G401 (cell line): Measurements from ENCODE around the gene RBM18. TPM values are rescaled to one million over a fixed set of nuclear protein-coding genes. Genes with fewer than 3 reads are reported as not detected.

Source experiments
- DNase-seq: peaks from one replicate; pipeline ENCODE4 v3.0.0-alpha.2; 2015; ENCODE audit warnings: low spot score
- in situ Hi-C: cut with HindIII; loops from 2 replicates; pipeline ENCODE4 v1.10.0; 2016; ENCODE audit warnings: low sequenced_read_pairs, mixed read lengths
- total RNA-seq: library from RNA; depleted of rRNA; stranded (reverse); fragments of >200 nt; shearing (Covaris generic); gene quantifications from 2 replicates; pipeline ENCODE4 v1.2.3, GENCODE V29; 2014

Gene RBM18
- total RNA-seq, 1 experiment from 2014 or later: 22.4 TPM

DNA sequence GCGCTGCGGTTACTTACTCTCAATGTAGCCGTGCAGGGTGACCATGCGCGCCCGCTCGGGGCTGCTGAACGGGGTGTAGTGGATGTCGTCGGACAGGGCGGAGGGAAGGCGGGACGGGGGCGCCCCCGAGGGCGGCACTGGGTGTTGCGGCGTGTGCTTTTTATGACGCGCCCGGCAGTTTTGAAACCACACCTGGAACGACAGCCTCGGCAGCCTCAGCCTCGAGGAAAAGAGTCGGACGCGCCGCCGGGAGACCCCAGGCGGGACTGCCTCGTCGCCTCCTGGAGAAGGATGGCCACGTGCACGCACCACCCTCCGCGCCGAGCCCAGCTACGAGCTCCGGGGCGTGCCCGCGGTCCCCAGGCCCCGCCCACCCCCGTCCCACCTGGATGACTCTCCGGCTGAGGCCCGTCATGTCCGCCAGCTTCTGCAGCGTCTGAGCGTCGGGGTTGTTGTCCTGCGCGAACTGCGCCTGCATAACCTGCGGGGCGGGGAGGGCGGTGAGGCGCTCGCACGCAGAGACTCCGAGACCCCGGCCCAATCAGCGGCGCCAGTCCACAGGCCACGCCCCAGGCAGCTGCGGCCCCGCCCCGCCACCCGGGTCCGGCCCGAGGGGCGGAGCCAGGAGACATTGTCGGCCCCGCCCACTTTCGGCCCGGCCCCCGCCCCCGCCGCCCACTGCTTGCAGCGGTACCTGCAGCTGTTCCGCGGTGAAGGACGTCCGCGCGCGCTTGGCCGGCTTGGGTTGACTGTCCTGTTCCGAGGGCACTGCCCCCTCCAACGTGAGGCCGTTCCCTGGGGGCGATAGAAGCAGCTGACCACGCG, 50.8 kb downstream of the RBM18 start:
- in situ Hi-C loops: no loop called here
- DNase-seq: no peak

DNA sequence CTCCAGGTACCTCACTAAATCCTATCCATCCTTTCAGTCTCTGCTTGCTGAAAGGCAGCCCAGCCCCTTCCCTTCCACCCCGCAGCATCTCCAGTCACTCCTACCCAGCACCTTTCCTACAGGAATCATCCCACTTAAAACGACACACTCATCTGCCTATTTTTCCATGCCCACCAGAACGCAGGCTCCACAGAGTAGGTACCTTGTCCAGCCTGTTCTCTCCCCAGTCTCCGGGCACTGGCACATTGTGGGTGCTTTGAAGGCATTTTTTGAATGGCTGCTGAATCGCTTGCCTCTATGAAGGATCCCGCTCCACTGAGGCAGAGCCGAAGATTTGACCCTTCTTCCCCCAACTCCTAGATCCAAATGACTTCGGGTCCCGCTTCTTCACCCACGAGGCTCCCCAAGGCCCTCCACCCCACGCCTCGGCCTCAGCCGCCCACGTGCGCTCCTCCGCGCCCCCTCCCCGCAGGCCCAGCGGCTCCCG, 51.5 kb downstream of the RBM18 start:
- no peak for DNase-seq
- in situ Hi-C loops: no loop called here

DNA sequence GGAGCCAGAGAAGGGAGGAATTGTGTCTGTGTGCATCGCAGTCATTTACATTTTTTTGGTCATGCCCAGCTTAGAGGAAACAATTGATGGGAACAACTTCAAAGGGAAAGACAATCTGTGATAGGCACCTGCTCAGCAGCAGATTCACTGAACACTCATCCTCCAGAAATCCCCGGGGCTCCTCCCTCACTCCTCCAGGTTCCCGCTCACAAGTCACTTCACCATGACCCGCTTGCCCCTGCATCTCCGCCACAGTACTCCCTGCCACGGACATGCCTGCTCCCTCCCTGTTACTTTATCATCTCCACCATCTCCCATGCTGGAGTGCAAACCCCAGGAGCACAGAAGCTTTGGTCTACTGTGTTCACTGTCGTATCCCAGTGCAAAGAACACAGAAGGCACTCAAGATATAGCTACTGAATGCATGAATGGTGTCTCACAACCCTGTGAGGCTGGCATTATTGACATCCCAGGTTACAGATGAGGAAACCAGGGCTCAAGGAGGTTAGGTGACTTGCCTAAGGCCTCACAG, 52.1 kb downstream of the RBM18 start:
- DNase-seq: no peak
- in situ Hi-C loops: no loop called here

DNA sequence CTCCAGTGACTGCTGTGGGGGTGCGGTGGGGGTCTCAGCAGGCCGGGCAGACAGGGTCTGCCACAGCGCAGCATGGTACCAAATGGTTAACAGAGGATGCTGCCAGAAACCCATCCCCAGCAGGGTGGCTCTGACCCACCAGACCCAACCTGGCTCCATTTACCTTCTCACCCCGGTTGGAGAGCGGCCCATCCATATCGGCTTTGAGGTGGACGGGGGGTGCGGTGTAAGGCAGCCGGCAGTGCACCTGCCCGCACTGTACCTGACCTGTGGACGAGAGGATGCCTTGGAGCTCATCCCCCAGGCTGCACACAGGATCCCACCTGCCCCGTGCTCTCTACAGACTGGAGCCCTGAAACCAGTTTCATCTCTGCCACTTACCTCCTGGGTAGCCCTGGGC, 55.2 kb downstream of the RBM18 start:
- in situ Hi-C loops: no loop called here
- no peak for DNase-seq

DNA sequence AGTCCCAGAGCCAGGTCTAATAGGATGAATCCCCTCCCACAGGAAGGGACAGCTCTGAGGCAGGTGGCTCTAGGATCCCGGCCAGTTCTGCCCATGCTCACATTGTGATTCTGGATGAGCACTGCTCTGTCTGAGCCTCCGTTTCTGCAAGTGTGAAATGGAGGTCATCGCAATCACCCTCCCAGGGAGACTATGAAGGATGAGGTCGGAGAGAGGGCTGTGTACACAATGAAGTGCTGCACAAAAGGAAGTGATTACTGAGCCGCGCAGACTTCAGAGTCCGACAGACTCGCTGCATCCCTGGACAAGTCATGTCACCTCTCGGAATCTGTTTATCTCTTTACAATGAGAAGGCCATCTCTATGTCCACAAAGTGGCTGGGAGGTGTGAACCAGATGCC, 57.5 kb downstream of the RBM18 start:
- in situ Hi-C loops: no loop called here
- no peak for DNase-seq

DNA sequence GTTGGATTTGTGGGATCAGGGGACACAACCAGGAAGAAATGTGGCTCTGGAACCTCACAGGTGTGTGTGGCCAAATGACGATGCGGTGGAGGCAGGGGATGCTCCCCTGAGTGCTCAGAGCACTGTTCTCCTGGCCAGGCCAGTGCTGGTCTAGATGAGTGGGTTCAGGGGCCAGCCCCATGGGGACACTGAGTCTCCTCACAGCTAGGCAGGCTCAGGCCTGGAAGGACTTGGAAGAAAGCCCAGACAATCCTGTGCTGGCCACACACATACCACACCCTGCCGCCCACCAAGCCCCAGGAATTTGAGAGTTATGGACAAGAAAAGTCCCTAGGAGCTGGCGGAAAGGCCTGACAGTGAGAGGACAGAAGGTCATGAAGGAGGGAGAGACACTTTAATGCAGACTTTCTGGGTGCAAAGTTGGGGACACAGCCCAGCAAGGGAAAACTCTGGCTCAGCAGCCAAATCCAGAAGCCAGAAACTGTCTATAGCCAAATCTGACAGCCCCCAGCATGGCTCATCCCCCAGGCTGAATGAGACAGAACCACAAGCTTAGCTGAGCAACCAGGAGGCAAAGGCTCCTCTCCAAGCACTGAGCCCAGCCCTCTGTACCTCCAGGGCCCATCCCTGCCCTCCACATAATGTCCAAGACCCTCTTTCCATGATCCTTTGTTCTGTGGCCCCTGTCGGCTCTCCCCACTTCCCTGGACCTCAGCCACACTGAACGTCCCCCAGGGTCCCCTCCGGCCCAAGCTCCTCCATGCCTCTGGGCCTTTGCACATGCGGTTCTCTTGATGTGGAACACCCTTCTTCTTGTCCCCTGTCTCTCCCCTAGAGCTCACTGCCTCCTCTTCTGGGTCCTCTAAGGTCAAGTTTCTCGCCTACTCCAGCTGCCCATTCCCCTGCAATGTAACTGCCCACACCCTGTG, 58.3 kb downstream of the RBM18 start:
- in situ Hi-C loops: no loop called here
- DNase-seq: no peak

DNA sequence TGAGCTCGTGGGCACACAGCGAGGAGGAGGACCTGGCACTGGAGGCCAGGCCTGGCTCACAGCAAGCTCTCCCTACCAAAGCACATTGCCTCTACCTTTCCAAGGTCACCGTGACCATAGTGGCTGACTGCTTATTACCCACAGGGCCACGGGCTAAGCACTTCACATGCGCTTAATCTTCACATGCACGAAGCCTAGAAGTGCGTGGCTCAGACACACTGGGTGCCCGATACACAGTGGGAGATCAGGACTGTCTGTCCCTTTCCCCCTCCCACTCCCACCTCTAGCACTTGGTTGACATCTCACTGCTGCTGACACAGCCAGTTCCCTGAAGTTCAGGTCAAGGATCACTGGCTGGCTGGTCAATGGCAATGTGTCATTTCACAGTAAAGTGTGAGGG, 59.5 kb downstream of the RBM18 start:
- DNase-seq: no peak
- in situ Hi-C loops: no loop called here

DNA sequence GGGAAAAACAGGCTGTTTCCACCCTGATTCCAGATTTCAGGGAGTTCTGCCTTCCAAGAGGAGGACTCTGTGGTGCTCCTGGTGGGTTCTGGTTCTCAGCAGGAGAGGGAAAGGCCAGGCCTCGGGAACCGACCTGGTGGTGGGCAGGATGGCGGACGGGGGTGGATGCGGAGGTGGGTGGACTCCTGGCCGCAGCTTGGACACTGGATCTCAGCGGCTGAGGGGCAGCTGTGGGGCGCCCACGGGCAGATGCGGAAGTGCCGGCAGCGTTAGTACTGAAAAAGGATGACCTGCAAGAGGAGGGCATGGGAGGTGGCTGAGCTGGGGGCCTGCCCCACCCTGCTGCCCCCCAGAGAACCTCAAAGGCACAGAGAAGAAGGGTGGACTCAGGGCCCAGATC, 60.1 kb downstream of the RBM18 start:
- in situ Hi-C loops: no loop called here
- no peak for DNase-seq

DNA sequence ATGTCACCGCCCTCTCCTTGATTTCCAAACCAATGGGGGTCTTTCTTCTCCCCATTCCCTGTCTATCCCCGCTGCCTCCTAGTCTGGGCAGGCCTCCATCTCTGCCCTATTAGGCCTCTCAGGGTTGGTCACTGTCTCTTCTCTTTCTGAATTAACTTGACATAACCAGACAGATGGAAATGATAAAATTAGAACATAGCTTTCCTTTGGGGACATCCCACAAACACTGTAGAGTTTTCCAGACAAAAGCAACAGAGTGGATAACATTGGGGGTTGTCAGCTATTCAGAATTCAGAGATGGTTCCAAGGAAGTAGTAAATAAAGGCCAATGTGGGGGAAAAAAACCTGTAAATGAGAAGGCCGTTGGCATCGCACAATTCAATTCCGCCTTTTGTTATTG, 60.6 kb downstream of the RBM18 start:
- in situ Hi-C loops: no loop called here
- no peak for DNase-seq

DNA sequence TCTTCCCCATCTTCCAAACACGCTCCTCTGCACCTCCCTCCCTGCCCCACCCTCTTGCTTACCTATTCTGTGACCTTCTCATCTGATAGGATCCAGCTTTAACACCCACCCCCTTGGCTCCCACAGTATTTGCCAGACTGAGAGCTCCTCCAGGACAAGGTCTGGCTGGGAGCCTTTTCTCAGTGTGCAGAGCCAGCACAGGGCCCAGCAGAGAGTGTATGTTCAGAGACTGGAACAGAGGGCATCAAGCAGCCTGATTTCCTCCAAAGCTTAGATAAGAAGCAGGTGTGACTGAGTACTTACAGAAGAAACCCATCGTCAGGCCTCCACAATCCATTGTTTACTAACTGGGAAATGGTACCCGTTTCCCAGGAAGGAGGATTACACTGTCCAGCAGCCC, 62.5 kb downstream of the RBM18 start:
- DNase-seq: no peak
- in situ Hi-C loops: no loop called here

DNA sequence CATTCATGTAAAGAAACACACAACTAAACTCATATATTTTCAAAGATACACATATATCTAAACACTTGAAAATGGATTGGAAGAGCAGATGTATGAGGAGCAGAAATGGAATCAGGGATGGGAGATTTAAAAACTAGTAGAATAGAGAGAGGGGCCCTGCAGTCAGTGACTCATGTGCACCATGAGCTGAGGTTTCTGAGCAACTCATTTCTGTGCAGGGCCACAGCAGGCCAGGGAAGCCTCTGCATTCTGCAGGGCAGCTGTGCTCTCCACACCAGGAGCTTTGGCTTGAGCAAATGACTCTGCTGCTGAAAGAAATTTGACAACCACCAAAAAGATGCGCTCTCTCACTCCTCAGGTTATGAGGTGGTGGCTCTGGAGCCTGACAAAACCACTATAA, 63.0 kb downstream of the RBM18 start:
- no peak for DNase-seq
- in situ Hi-C loops: no loop called here

DNA sequence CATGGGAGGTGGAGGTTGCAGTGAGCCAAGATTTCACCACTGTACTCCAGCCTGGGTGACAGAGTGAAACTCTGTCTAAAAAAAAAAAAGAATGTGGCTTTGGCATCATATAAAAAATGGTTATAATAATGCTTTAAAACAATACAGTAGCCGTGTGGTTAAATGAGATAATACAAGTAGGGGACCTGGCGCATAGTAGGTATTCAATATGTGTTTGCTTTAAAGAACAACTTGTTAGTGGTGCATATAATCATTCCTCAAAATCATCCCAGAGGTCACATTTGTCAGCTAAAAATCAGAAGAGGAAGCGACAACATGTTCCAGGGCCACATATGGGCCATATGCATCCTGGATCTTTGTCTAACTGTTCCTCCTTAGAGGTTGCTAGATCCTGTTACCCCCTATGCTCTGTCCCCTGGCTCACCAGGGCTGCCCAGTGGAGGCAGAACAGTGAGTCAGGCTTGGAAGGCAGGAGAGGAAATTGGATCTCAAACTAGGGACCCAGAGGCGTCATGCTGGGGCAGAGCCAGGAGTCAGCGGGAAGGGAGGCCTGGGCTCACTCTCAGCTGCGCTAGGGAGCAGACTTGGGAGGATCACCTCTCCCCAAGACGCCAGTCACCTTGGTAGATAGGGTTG, 63.6 kb downstream of the RBM18 start:
- in situ Hi-C loops: no loop called here

DNA sequence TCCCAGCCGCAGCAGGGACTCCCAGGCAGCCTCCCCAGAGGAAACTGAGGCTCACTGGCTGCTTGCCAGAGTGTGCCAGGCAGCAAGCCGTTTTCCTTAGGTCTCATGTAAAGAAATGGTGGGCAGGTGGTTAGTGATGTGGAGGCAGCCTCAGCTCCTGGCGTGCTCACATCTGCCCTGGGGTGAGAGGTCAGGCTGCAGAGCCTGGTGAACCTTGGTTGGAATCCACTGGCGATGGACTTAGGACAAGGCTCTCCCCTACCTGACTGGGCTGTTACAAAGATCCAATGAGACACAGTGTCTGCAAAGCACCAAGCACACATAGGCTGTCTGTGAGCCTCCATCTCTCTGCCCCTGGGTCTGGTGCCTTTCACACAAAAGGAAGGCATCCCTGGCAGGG, 66.8 kb downstream of the RBM18 start:
- no peak for DNase-seq
- in situ Hi-C loops: no loop called here

More for the DNA sequence above, 63.6 kb downstream of the RBM18 start:
- no peak for DNase-seq

DNA sequence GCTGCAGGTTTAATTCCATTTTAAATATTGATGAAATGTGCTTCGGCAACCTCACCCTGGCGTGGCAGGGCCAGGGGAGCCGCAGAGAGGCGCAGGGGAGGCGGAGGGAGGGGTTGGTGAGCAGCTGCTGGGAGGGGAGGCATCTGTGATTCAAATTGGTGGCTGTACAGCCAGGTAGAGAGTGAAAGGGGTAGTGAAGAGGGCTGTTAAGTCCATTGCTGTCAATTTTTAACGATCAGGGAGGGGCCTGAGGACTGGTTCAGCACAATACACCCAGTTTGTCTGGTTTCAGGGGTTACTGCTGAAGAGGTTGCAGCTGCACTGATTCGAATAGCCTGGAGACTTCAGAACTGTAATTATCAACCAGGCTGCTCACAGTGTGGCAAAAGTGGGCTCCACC, 67.2 kb downstream of the RBM18 start:
- DNase-seq: no peak
- in situ Hi-C loops: no loop called here

DNA sequence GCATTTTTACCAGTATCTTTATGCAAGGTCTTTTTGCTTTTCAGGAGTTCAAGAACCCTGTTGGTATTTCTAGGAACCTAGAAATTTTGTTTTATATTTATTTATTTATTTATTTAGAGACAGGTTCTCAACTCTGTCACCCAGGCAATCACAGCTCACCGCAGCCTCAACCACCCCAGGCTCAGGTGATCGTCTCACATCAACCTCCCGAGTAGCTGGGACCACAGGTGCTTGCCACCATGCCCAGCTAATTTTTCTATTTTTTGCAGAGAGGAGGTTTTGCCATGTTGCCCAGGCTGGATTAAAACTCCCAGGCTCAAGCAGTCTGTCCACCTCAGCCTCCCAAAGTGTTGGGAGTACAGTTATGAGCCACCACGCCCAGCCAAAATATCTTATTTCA, 68.8 kb downstream of the RBM18 start:
- in situ Hi-C loops: no loop called here
- DNase-seq: no peak

DNA sequence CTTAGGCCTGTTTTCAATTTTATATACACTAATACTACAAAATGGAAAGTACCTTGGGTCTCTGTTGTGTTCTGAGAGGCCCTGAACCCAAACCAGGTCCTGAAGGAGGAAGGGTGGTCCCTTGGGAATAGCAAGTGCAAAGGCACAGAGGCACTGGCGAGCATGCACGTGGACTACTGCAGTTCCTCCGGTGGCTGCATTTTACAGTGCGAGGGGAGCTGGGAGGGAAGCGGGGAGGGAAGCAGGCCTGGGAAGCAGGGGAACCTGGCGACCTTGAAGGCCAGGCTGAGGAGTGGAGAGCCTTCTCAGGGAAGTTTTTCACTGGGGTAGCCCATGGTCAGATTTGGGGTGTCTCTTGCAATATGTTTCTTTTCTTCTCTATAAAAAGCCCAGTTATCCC, 71.0 kb downstream of the RBM18 start:
- in situ Hi-C loops: no loop called here
- no peak for DNase-seq

DNA sequence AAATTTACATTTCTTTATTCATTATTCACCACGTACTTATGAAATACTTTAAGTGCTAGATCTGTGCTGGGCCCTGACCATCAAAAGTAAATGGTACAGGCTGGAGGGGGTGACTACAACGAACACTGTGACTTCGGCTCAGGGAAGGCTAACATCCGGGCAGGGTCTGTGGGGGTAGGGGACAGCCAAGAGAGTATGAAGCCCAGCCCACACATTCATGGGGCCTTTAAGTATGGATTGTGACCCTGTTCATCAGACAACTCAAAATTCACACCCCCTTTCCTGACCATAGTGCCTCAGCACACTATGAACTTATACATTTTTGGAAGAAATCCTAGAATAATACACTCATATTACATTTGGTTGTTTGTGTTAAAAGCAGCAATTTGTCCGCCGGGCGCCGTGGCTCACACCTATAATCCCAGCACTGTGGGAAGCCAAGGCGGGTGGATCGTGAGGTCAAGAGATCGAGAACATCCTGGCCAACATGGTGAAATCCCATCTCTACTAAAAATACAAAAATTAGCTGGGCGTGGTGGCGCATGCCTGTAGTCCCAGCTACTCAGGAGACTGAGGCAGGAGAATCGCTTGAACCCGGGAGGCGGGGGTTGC, 71.6 kb downstream of the RBM18 start:
- in situ Hi-C loops: no loop called here
- DNase-seq: no peak

DNA sequence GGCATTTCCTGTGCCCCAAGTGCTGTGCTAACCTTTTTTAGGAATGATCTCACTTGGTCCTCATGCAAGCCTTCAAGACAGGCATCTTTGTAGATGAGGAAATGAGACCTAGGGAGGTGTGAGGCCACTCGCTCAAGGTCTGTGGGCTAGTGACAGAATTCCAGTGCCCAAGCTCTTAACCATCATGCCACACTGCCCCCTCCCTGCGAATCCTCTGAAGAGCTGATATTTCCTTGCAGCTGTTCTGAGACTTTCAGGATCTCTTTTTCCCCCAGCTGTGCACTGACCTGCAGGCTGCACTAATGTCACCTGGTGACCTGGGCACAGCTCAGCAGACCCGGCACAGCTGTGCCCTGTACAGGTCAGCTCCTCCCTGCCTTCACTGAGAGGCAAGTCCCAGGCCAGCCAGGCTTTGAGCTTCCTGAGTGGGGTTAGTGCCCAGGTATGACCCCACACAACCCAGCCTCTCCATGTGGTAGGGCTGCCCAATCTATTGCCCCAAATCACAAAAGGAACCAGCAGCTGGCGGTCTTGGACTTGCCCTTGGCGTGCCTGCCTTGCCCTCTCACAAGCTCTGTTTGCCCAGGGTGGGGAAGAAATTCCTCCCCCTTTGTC, 72.3 kb downstream of the RBM18 start:
- in situ Hi-C loops: no loop called here
- no peak for DNase-seq

DNA sequence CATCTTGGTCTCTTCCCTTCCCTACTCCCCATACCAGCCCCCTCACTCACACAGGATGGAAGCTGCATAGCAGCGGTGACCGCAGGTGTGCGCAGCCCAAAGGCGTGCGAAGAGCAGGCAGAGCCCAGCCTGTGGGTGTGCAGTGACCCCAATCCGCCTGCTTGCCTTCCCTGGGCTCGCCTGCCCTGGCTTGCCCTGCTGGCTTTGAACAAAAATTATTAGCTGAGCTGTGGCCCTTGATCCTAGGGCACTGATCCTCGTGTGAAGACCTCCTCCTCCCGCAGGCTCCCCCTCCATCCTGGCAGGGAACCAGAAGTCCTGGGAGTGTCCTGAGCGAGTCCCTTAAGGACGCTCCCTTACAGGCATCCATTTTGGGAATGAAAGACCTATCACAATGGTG, 73.1 kb downstream of the RBM18 start:
- no peak for DNase-seq
- in situ Hi-C loops: no loop called here
